GM19240 (cell line): ENCODE measurements around the gene TRH.
A peak's percentile ranks its signal among the peaks of the same experiment; 100 is the strongest.
"Not testable (repeated sequence)": the region's sequence is repeated elsewhere in the genome, so short reads cannot be mapped to it uniquely, and the experiment has no call there.

Experiments
- DNase-seq: peaks from one replicate; pipeline ENCODE4 v3.0.0; 2011; ENCODE audit warnings: low spot score; ENCODE audit not compliant: insufficient read length

Gene TRH

DNA sequence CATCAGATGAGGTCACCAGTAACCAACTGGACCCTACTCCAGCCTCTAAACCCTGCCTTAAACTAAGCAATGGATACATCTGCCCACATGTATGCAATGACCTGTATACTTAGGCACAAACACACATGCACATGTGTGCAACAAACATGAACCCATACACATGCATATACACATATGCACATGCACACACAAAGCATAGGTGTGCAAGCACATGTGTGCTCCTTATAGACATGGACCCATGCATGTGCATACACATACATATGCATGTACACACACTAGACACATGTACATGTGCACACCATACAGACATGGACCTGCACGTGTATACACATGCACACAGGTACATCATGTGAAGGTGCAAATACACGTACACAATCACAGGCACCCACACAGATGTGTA, 8.6 kb upstream of the TRH start:
- DNase-seq: no peak

DNA sequence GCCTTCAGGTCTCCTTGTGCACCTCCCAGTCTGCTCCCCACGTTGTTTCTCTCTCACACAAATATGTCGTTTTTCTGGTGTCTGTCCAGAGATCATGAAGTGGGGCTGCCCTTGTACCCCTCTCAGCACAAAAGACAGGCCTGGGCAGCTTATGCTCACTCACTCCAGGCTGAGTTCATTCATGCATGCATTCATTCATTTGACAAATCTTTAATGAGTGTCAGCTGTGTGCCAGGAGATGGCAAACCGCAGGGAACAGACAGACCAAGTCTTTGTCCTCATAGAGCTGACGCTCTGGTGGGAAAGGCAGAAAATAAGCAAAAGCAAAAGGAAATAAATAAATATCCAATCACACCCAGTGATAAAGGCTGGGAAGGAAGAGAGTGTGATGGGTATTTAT, 7.6 kb upstream of the TRH start:
- no peak for DNase-seq

DNA sequence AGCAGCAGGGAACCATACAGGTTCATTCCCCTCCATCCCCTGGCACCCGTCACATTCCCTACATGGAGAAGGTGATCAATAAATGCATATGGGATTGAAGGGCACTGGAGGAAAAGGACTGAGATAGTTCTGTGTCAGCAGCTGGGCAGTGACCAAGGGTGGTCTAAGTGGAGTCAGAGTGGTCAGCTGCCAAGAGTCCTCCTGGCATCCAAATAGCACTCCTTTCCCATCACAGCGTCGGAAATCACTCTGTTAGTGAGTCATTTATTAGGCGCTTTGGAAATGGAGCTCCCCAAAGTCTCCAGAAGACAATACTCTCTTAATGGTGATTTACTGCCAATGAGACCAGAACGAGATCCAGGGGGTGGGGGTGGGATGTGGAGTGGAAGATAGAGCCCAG, 6.8 kb upstream of the TRH start:
- DNase-seq: no peak

DNA sequence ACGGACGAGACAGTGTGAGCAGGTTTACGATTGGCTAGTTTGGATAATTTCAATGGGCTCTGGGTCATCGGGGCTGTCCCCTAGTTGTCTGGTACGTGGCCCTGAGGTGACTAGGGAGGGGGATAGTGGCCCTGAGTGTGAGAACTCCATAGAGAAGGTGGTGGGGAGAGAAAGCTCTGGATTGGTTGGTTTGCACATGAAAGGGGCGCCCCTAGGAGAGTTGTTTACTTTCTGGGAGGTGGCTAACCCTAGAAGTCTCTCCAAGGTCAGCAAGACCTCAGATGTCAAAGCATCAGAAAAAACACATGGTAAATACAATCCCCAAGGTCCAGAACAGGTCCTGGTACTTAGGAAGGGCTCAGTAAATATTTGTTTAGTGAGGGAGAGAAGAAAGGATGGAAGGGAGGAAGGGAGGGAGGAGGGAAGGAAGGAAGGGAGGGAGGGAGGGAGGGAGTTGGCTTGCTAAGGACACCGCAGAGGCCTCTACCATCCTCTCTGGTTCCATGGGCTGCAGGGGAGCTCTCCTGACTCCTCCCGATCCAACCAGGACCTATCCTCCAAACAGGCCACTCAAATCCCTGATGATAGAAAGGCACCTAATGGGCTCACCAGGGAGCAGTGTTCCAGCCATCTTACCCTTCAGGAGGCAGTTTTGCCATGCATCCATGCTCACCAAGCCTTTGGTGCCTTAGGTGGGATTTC, 3.0 kb upstream of the TRH start:
- DNase-seq: no peak

DNA sequence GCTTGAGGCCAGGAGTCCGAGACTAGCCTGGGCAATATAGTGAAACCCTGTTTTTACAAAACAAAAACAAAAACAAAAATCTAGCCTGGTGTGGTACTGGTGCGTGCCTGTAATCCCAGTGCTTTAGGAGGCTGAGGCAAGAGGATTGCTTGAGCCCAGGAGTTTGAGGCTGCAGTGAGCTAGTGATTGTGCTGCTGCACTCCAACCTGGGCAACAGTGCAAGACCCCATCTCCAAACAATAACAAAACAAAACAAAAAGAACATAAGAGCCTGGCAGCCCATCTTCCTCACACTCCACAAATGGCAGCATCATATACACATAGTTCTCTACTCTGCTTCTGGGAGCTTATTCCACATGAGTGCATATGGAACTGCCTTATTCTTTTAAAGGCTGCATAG, 2.2 kb upstream of the TRH start:
- DNase-seq: no peak

DNA sequence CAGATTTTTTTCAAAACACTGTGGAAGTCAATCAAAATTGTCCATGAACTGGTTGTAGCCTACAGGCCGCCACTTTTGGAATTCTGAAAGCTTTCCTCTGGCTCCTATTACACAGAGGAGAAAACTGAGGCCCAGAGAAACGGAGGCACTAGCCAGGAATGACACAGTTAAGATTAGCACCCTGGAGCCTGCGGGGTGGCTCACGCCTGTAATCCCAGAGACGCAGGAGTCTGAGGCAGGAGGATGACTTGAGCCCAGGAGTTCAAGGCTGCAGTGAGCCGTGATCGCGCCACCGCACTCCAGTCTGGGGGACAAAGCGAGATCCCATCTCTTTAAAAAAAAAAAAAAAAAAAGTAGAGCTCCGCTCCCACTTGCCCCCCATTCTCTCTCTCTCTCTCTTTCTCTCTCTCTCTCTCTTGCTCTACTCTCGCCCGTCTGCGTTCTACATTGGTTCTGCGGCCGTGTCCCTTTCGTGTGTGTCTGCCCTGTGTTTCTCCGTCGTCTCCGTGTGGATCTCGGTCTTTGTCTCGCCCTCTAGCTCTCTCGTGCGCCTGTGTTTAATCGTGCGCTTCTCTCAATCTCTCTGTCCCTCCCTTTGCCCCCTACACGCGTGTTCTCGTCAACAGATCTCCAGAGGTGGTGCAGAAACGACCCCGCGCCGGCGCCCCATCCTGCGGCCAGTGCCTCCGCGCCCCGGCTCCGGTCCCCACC, 512 bp upstream of the TRH start:
- no peak for DNase-seq

DNA sequence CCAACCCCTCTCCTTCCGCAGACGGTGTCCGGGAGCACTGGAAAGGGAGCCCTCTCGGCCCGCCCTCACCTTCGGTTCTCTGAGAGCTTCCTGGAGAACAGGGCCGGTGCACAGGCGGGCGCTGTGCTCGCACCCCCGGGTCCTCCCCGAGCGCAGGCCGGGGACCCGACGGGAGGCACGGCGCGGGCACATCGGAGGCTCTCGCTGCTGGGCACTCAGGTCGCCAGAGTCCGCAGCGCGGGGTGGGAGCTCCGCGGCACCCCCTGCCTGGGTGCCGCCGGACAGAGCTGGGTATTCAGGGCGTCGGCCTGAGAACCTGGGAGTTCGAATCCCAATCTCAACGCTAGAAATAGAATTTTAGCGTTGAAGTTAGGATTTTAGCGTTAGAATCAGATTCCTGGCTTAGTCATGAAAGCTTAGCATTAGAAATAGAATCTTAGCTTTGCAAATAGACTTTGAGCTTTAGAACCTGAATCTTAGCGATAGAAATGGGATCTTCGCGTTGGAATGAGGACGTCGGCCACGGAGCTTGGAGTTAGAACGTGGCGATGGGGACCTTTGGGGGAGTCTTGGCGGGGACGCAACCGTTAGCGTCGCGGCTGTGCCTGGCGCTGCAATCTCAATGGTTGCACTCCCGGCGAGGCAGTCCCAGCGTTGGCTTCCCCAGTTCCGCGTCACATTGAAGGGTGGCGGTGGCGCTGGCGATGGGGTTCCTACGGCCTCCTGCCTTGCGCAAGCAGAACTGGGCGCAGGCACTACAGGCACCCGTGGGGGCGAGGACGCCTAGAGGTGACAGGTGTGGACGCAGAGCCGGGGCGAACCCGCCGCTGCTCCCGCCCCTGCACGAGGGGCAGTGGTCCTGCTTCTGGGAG, 549 bp downstream of the TRH start:
- no peak for DNase-seq

DNA sequence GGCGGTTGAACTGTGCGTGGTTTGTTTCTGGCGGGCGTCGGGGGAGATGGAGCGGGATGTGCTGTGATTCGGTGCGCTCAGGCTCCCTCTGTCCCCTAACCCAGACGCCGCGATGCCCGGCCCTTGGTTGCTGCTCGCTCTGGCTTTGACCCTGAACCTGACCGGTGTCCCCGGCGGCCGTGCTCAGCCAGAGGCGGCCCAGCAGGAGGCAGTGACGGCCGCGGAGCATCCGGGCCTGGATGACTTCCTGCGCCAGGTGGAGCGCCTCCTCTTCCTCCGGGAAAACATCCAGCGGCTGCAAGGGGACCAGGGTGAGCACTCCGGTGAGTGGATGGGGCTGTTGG, 1.2 kb downstream of the TRH start:
- no peak for DNase-seq

DNA sequence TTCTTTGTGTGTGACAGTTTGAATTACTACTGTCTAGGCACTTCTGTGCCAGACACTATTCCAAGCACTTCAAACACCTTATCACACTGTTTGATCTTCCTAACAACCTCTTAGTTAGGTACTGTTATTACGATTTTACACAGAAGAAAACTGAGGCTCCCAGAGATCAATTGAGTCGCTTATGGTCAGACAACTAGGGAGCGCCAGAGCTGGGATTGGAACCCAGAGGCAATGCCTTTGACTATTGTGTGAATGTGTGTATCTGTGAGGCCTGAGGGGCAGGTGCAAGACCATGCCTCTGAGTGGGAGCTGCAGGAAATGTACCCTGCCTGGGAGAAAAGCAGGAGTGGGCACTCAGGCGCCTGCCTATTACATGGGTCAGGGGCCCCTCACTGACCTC, 1.8 kb downstream of the TRH start:
- DNase-seq: no peak

DNA sequence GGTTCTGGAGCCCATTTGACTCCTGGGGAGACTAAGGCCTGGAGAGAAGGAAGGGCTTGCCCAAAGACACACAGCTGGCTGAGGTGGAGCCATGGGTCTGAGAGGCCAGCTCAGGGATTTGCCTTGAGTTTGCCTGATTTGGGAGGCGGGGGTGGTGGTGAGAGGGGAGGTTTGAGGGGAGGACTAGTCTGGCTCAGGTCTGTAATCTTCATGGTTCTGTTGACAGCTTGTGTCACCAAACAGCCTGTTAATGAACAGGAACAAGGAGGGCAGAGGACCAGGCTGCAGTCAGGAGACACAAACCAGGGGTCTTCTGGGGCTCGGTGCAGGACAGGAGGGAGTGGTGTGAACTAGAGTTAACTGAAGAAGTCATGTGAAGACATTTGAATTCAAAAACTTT, 3.6 kb downstream of the TRH start:
- DNase-seq: no peak

DNA sequence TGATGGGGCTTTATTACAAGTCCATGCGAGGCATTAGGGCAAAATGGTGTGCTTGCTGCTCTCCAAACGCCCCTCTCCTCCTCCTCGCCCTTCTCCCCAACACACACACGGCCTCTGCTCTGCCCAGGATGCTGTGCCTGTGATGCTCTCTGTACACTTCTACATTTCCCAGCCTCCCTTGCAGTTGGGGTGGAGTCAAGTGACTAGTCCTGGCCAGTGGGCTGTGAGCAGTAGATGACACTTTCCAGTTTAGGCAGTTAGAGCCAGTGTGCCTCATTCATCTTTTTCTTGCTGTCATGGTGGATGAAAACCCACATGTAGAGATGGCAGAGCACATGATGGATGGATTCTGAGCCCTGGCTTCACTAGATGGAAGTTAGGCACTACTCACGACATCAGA, 5.4 kb downstream of the TRH start:
- no peak for DNase-seq

DNA sequence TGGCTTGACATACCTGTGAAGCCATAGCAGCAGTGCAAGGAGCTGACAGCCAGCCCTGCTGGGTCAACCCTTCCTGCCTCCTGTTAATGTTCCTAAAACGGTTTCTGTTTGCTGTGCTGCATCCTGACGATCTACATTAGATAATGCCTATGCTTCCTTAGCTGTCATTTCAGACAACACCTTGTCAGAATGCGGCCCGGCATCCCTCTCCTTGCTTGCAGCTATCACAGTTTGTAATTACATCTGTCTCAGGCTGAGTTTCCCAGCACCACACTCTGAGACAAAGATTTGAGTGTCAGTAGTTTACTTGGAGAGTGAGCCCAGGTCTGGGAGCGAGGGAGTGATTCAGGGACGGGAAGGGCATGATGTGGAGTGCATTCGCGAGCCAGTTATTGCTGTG, 9.0 kb downstream of the TRH start:
- DNase-seq: no peak

DNA sequence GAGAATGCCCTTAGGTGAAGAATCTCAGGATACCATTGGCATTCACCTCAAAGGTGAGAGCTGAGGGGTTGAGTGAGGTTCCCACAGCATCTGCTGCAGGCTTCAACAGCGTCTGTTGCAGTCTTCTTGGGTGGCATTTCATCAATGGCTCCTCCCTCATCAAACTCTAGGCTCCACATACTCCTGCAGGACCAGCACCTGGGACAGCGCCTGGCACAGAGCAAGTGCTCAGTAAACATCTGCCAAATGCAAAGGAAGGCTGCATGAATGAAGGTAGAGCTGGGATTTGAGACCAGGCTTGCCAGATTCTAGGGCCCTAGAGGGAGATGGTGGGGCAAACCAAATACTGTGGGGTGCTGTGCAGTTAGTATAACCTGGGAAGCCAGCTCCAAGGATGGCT, 9.6 kb downstream of the TRH start:
- DNase-seq: no peak

DNA sequence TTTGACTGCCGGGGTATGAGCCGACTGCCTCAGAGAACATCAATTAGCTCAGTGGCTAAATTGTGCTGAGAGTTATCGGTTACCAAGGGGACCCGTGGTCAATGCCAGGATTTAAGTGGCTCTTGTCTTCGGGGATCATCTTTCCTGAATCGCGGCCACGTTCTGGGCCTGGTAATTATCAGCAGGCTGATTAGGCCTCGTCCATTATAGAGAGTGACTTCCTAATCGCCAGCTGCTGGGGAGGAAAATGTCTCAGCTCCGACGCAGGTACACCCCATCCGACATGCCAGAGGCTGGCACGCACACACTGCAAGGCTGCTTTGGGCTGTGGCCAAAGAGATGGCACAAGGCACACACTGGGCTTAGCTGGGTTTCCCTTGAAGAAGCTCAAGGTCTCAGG, 10.6 kb downstream of the TRH start:
- no peak for DNase-seq

DNA sequence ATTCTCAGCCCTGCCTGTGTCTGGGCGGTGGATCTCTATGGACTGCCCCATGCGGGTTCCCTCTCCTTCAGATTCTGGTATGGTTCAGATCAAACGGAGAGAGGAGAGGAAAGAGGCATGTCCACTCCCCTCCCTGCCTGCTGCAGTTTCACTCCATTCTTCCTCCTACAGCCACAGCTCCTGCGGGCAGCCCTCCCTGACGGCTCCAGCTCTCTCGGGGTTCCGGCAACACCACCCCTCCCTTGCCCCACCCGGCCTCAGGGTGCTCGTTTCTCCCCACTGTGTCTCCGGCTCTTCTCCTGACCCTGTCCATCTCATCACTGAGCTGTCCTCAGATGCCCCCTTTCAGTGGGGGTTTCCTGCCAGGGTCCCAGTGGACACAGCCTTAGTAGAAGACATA, 13.9 kb downstream of the TRH start:
- DNase-seq: no peak

DNA sequence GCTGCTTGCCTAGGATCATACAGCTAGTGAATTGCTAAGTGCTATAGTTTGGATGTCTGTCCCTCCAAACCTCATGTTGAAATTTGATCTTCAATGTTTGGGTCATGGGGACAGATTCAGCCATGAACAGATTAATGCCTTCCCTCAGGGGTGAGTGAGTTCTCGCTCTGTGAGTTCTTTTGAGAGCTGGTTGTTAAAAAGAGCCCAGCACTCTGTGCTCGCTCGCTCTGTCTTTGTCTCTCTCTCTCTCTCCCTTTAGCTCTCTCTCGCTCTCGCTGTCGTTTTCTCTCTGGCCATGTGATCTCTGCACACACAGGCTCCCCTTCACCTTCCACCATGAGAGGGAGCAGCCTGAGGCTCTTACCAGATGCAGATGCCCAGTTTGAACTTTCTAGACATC, 14.9 kb downstream of the TRH start:
- no peak for DNase-seq

DNA sequence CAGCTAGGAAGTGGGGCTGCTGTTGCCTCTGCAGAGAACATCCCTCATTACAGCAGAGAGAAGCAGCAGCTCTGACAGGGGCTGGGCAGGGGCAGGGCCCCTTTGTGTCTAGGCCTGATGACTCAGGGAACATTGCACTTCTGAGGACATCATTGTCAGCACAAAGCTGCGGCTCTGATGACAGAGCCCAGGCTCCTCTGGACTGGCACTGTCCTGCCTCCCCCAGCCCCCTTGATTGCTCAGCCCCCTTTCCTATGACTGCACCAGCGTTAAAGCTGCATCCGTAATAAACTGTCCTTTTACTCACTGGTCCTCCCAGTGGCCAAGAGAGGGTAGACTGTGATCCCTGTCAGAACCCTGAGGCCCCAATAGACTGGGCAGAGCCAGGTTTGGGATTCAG, 18.3 kb downstream of the TRH start:
- no peak for DNase-seq

DNA sequence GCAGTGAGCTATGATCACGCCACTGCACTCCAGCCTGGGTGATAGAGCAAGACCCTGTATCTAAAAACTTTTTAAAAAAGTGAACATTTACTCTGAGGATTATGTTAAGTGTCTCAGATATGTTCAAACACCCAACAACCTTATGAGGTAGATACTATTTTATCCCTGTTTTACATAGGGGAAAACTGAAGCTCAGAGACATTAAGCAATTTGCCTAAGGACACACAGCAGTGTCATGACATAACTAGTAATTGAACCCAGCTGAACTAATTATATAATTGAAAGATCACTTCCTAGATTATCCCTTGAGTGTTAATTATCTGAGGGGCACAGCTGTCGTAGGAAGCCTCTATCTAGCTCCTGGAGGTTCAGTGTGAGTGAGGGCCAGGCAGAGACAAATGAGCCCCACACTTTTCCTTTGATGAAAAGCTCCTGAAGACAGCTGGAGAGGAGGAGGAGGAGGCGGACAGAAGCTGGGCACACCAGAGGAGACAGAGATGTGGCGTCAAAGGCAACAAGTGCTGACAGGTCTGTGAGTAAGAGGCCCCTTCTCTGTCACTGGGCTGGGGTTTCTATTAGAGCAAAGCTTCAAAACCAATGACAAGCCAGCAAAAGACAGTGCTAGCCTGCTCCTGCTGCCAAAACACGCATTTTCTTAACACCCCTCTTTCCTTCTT, 20.5 kb downstream of the TRH start:
- DNase-seq: no peak

DNA sequence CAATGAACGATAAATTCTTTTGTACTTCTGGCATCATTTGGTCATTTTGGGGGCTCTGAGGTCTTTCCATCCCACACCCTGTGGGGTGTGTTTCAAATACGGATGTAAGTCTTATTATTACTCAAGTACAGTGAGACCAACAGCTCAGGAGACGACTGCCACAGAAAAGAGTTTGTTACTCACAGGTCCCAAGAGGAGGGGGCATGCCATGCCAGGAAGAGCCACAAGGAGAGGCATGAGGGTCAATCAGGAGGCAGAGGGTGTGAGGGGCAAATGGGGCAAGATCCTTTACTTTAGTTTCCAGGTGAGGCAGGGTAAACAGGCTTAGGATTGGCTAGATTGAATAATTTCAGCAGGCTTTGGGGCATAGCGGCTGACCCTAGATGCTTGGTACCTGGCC, 21.6 kb downstream of the TRH start:
- DNase-seq: no peak

DNA sequence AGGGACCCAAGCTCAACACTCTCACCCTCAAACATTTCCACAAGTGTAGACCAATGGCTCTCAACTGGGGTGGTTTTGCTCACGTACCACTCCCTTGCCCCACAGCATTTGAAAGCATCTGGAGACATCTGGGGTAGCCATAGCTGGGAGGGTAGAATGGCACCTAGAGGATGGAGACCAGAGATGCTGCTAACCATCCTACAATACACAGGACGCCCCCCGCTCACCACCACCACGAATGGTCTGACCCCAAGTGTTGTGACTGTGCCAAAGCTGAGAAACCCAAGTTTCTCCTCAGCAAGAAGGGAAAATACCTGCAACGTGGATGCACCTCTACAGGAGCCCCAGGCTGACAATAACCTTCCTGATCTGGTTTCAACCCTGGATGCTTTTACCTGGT, 24.7 kb downstream of the TRH start:
- not testable (repeated sequence) for DNase-seq

DNA sequence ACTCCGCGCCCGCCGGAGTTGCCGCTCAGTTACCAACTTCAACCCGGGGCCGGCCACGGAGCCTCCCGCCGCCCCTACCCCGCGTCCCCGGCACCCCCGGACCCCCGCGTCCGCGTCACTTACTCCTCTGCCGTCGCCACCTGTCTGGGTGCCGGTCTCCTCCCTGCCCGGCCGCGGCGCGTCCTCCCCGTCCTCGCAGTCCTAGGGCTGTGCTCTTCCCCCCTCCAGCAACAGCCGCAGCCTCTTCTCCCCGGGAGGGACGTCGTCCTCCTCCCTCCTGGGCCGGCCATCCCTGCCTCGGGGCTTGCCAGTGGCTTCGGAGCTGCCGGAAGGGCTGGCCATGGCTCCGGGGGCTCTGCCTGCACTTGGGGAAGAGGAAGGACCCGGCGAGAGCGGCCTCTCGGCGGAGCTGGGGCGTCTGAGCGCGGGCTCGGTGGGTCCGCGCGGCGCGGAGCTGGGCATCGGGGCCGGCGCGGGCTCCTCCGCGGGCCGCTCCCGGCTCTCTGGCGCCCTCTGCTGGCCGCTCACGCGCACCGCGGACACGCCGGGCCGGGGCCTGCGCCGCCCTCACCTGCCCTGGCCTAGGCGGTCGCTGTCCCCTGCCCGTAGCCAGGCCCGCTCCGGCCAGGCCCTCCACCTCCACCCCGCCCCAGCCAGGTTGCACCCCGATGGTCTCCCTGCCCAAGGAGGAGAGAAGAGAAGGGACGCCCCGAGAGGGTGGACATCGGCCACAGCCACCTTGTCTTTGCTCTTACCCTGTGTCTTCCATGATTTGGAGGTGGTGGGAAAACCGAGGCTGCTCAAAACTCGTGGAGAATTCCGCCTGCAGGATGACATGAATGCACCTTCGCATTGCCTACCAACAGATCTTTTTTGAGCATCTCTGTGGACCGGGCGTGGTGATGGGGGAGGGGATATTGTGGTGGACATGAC, 28.4 kb downstream of the TRH start:
- DNase-seq: peak; percentile 30
